Transverse colon (tissue), 4 donors: ENCODE results near the gene SULT4A1.

ENCODE experiments used
- CTCF ChIP-seq, 5 experiments: fragments of 200-600 bp in 3 of 5; fragments of 450-650 bp in 2 of 5; sonication (generic) in 3 of 5; IDR thresholded peaks; 1 replicate in 2 of 5; 2 replicates in 3 of 5; pipeline ENCODE4 v1.5.1; 2016 to 2017; ENCODE audit warnings: antibody characterized with exemption in 5 of 5, inconsistent platforms in 3 of 5, mild to moderate bottlenecking in 2 of 5, moderate library complexity in 1 of 5
- EP300 ChIP-seq: sonication (generic); formaldehyde crosslinking; IDR thresholded peaks from one replicate; pipeline ENCODE4 v1.6.1; 2017; ENCODE audit warnings: antibody characterized with exemption, low read depth
- POLR2A ChIP-seq: fragments of 450-650 bp; IDR thresholded peaks from one replicate; pipeline ENCODE4 v1.6.1; 2016; ENCODE audit warnings: antibody characterized with exemption, mild to moderate bottlenecking, moderate library complexity
- POLR2AphosphoS5 ChIP-seq, 3 donors: sonication (generic); formaldehyde crosslinking; IDR thresholded peaks; one replicate each; pipeline ENCODE4 v1.6.1; 2016; ENCODE audit warnings: antibody characterized with exemption in 3 of 3

GRCh38 chr22:43867839-43868635, 5.7 kb upstream of the SULT4A1 start:
- TF ChIP-seq CTCF (IDR thresholded peaks at IDR 0.05) (no peak), POLR2A (no peak), EP300 (no peak), POLR2AphosphoS5 (IDR thresholded peaks at IDR 0.05) (no peak)
